Measurements from ENCODE around the gene CRTAP.
"Not testable (repeated sequence)": the region's sequence is repeated elsewhere in the genome, so short reads cannot be mapped to it uniquely, and the experiment has no call there.

Gene CRTAP

DNA sequence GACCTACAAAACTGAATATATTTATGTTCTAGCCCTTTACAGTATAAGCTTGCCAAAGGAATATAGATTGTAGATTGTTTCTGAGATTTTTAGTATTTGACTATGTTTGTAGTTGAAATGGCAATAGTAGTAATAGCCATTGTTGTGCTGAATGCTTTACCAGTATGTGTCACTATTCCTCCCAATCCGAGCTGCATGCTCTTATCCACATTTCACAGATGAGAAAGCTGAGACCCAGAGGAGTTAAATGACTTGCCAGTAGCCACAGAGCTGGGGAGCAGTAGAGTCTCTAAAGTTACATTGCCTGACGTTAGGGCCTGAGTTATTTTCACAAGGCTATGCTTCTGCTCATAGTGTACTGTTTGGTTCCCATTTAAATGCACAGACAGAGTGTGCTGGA, 13.6 kb upstream of the CRTAP start:
- no peak for DNase-seq

DNA sequence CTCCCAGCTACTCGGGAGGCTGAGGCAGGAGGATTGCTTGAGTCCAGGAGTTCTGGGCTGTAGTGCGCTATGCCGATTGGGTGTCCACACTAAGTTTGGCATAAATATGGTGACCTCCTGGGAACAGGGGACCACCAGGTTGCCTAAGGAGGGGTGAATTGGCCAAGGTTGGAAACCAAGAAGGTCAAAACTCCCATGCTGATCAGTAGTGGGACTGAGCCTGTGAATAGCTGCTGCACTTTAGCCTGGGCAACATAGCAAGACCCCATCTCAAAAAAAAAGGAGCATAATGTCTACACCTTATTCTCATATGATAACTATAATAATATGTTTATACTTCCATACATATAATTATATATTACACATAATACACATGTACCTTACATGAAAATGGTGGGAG, 10.8 kb upstream of the CRTAP start:
- no peak for DNase-seq

DNA sequence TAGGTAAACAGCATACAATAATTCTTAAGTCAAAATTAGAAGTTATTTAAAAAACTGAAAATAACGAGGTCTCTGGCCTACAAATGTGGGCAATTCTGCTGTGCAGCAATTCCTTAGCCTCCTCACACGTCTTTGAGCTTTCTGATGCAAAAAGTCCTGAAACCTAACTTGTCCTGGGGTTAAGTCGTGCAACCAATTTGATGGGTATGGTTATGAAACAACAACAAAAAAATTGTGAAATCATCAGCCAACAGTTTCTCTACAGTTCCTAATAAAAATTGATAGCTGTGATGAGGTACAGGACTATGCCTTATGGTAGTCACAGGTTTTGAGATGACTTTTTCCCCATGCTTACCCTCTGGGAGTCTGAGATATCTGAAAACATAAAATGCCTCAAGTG, 10.3 kb upstream of the CRTAP start:
- no peak for DNase-seq

DNA sequence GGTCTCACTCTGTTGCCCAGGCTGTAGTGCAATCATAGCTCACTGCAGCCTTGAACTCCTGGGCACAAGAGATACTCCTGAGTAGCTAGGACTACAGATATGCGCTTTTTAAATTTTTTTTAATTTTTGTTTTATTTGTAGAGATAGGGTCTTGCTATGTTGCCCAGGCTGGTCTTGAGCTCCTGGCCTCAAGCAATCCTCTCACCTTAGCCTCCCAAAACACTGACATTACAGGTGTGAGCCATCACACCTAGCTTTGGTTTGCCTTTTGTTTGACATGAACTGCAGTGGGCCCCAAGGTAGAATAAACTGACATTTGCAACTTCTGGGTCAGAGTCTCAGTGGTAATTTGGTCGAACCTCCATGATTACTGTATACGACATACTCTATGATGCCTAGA, 9.0 kb upstream of the CRTAP start:
- no peak for DNase-seq

DNA sequence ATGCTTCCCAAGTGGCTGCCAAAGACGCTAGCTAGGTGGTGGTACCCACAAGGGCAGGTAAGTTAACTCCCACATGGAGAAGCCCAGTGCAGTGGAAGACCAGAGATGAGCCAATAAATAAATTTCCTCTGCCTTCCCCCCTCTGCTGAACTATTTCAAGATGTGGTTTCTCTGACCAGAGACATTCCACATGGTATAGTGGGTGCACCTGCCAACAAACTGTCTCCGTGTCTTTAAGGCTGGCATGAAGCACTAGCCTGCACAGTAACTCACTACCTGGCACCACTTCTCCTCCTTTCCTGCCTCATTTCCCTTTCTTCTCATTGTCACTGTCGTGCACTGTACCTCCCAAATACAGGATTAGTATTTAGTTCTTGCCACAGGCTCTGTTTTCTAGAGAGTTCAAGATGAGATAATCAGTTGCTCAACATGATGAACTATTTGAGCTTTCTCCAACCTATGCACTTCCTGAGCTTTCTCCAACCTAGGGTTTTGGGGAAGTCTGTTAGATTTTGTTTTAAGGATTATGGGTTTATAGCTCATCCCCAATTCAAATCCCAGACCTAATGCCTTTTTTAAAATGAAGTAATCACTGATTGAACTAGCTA, 8.4 kb upstream of the CRTAP start:
- no peak for DNase-seq

DNA sequence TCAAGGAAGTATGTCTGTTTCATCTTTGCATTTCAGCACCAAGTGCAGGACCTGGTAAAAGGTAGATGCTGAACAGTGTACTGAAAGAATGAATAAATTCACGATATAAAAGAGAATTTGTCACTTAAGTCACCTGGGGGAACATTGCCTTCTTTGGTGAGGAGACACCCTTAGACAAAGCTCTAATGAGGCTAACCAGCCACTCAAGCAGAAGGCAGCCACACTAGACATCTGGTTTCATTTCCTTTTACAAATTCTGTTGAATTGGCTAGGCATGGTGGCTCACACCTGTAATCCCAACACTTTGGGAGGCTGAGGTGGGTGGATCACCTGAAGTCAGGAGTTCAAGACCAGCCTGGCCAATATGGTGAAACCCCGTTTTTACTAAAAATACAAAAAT, 7.0 kb upstream of the CRTAP start:
- DNase-seq, result not testable (repeated sequence)

DNA sequence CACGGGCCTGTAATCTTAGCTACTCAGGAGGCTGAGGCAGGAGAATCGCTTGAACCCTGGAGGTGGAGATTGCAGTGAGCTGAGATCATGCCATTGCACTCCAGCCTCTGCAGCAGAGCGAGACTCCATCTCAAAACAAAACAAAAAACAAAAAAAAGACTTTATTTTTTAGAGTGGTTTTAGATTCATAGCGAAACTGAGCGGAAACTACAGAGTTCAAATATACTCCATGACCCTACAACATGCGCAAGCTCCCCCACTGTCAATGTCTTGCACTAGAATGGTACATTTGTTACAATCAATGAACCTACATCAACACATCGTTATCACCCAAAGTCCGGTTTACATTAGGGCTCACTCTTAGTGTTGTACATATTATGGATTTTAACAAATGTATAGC, 2.2 kb upstream of the CRTAP start:
- no peak for DNase-seq

DNA sequence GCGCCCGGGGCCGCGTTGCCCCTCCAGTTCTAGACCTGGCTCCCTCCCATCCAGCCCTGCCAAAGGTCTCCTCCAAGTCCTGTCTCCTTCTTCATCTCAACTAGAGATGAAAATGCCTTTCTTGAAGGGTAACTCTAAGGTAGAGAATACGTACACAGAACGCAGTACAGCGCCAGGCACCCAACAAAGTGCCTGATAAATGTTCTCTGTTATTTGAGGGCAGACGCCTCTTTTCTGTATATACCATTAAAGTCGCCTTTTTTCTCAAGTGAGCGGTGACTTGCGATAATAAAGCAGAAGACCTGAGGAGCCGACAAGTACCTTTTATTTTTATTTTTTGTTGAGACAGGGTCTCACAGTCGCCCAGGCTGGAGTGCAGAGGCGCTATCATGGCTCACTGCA, 809 bp downstream of the CRTAP start:
- DNase-seq, result no peak

DNA sequence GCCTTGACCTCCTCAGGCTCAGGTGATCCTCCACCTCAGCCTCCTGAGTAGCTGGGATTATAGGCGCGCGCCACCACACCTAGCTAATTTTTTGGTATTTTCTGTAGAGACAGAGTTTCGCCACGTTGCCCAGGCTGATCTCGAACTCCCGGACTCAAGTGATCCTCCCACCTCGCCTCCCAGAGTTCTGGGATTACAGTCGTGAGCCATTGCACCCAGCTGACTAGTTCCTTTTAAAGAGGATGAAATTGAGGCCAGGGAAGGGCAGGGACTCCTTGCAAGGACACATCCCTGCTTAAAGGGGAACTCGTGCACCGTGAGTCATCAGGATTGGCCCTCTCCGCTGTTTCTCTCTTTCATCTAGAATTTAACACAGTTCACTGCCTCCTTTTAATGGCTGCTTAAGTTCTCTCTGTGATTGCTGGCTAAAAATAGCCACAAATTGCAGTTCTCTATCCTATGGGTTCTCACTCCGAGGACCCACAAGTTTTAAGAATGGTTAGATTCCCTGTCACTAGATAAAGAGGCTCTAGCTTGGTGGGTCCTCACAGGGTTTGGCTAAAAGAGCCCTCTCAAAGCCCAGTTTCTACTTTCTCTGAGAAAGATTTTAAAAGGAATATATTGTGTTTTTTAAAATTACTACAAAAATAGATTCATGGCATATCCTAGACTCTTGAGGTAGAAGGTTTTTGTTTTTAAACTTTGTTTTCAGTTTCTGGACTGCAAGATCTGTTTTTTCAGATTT, 1.4 kb downstream of the CRTAP start:
- no peak for DNase-seq

DNA sequence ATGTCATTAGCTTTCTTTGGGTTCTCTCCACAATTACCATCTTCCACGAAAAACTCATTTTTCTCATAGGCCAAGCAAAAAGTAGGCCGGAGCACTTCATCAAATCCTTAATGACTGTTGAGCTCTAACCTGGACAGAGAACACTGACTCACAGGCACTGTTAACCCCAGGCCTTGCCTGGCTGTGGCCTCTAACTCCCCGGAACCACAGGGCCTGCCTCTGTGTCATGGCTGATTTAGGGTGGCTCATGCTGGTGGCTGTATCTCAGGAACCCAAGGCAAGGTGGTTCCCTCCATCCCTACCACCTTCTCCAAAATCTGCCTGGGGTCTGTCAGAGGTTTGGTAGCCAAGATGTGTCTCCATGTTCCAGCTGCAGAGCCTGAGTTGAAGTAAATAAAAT, 3.6 kb downstream of the CRTAP start:
- DNase-seq, result no peak

DNA sequence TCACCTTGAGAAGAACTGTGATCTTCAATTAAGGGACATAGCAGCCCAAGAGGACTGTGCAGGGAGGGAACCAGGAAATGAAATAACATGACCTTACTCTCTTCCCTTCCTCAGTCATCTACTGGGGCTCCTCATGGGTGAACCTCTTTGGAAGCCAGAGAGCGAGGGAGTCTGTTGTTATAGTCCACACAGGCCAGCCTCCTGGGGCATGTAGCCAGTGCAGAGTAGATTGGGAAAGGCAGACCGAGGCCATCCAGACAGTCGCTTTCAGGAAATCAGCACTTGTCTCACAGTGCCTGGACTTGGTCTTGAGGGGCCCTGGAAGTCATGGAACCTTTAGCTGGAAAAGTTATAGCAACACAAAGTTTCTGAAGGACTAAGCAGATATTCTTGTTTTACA, 6.1 kb downstream of the CRTAP start:
- no peak for DNase-seq

DNA sequence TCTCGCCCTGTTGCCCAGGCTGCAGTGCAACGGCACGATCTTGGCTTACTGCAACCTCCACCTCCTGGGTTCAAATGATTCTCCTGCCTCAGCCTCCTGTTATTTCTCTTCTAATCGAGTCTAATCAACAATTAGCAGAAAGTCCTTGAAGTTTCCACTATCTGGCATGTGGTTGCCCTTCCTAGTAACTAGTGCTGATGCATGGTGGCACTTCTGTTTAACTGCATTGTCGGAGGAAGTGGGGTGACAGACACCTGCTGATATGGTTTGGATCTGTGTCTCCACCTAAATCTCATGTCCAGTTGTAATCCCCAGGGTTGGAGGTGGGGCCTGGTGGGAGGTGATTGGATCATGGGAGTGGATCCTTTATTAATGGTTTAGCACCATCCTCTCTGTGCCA, 9.2 kb downstream of the CRTAP start:
- DNase-seq, result no peak

DNA sequence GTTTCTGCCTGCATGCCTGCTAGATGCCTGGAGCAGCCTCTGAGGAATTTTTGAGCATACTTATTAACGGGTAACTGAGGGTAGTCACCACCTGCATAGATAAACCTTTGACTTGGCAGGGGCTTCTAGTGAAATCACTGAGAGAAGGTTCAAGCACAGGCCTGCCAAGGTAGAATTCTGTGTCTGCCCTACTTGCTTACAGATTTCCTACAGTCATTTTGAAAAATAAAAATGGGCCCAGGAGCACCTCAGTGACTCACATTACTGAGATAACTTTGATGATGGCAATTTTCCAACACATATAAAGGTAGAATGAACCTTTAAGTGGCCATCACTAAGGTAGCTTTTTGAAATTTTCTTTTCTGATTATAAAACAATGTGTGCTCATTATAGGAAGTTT, 10.8 kb downstream of the CRTAP start:
- DNase-seq, result no peak

DNA sequence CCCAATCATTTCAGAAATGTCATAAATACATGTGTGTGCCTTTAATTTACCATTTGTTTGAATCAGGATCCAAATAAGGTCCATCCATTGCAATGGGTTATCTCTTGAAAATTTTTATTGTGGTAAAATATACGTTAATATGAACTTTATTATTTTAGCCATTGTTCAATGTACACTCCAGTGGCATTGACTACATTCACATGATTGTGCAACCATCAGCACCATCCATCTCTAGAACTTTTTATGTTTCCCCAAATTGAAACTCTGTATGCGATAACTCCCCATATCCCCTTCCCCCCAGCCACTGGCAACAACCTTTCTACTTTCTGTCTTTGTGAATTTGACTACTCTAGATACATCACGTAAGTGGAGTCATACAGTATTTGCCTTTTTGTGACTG, 12.0 kb downstream of the CRTAP start:
- no peak for DNase-seq

DNA sequence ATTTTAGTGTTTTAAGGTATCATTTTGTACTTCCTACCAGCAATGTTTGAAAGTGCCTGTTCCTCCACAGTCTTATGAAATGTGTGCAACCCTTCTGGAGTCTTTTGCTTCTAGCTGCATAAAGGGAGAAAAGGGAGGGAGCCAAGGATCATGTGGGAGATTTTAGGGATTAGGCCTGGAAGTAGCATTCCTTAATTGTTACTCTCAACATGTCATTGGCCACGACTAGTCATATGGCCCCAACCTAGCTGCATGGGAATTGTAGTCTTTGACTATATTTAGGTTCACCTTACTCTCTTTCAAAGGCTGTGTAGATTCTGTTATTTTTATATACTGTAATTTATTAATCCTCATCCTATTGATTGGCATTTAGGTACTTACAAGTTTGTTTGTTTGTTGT, 14.9 kb downstream of the CRTAP start:
- DNase-seq, result no peak

DNA sequence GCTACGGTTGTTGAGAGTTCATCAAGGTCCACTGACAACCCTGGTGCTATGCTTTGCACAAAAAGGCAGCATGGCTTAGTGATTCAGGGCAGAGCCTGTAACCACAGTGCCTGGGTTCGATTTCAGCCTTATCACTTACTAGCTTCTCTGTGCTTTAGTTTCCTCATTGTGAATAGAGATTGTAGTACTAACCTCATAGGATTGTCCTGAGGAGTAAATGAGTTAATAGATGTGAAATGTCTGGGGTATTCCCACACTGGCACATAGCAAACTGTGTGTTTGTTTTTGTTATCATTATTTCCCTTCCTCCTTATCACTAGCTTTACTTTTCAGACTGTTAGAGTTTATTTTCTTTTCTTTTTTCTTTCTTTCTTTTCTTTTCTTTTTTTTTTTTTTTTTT, 16.3 kb downstream of the CRTAP start:
- DNase-seq, result no peak

DNA sequence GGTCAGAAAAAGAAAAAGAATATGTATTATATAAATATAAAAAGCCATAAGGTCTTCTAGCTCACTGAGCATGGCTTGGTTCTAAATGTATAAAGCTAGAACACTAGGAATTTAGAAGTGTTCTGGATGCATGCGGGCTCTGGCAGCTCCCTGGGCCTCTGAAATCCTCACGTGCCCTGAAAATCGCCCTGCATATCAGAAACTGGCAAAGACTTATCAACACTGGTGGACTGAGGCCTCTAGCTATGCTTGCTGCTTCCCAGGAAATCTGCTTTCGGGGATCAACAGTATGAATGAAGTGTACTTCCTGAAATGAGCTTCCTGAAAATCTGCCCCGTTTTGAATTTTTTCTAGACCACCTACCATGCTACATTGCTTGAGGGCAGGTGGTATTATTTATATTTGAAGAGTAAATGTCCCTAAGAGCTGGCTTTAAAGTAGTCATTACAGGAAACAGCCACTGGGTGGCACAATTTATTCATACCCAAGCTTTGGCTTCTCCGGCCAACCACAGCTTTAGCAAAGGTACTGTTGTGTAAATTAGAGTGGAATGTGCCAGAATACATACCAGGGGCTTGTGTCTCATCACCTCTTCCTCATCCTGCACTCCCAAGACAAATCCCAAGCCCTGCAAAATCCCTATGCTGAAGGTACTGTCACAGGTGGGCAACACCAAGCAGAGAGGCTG, 17.7 kb downstream of the CRTAP start:
- peak; percentile 53 for DNase-seq

DNA sequence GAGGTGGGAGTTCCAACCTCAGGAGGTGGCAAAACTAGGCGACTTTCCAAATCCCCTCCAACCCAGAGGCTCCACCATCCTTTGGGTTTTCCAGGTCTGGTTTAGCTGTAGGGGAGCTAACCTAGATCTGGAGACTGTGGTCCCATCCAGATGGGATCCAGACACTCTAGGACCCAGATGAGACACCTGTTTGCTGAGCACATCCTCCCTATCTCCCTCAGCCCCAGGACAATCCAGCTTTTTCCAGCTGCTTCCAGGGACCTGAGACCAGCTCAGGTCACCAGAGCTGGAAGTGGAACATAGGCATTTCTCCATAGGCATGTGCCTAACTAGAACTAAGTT, 18.2 kb downstream of the CRTAP start:
- no peak for DNase-seq

DNA sequence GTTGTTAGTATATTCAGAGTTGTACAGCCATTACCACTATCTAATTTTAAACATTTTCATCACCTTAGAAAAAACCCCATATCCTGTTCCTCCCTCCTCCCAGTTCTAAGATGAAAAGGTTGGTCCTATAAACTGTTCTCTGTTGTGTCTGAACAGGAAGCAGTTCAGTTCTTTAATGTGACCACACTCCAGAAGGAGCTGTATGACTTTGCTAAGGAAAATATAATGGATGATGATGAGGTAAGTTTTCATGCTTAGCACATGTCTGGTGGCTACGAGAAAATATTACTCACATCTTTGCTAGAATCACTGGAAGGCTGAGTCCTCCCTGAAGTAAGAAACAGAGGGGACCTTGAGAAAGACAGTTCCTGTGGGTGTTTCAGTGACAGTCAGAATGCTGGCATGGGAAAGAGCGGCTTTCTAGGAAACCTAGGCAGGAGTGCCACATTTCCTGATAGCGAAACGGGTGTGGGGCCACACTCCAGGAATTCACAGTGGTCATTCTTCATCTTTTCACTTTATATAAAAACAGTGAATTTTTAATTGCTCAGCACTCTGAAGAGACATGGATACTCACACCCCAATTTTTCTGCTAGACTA, 20.3 kb downstream of the CRTAP start:
- no peak for DNase-seq

DNA sequence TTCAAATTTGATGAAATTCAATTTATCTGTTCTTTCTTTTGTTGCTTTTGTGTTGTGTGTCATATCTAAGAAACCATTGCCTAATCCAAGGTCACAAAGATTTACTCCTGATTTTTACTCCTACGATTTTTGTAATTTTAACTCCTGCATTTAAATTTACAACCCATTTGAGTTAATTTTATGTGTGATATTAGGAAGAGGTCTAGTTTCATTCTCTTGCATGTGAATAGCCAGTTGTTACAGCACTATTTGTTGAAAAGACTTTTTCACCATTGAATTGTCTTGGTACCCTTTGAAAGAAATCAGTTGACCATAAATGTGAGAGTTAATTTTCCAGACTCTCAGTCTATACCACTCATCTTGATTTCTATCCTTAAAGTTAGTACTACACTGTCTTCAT, 23.9 kb downstream of the CRTAP start:
- DNase-seq, result no peak

DNA sequence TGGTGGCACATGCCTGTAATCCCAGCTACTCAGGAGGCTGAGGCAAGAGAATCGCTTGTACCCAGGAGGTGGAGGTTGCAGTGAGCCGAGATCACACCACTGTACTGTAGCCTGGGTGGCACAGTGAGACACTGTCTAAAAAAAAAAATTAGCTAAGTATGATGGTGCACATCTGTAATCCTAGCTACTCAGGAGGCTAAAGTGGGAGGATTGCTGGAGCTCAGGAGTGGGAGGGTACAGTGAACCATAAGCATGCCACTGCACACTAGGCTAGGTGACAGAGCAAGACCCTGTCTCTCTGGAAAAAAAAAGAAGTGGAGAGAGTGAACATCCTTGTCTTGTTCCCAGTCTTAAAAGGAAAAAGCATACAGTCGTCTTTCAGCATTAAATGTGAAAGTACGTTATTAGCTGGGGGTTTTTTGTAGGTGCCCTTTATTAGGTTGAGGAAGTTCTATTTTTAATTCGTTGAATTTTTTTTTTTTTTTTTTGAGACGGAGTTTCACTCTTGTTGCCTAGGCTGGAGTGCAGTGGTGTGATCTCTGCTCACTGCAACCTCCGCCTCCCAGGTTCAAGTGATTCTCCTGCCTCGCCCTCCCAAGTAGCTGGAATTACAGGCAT, 25.3 kb downstream of the CRTAP start:
- not testable (repeated sequence) for DNase-seq

DNA sequence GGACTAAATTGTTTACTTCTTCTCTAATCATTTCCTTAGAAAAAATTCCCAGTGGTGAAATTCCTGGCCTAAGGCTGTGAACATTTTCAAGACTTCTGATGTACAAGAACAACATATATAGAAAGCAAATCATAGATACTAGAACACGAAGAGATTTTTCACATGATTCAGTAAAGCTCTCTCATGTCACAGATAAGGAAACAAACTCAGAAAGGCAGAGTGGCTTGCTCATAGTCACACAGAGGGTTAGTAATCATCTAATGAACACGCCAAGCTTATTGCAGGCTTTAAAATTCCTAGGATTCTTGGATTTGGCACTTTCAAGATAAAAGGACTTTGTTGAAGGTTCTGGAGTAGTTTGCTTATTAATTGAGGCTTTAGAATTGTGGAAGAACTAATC, 26.2 kb downstream of the CRTAP start:
- DNase-seq, result no peak

DNA sequence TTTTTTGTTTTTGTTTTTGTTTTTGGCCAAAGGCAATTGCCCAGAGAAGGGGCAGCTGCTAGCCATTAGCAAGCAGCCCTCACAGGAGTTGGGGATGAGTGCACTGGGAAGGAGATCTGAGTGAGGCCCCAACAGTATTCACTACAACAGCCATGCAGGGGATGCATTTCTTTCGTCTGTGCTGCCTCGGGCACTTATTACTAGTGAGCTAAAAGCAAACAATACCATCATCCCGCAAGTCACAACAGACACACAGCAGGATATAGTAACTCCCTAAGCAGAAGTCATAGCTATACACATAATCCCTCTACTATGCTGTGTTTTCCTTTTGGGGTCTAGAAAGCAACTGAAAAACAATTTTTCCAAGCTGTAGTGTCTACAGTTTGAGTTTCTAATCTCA, 27.2 kb downstream of the CRTAP start:
- DNase-seq, result no peak

DNA sequence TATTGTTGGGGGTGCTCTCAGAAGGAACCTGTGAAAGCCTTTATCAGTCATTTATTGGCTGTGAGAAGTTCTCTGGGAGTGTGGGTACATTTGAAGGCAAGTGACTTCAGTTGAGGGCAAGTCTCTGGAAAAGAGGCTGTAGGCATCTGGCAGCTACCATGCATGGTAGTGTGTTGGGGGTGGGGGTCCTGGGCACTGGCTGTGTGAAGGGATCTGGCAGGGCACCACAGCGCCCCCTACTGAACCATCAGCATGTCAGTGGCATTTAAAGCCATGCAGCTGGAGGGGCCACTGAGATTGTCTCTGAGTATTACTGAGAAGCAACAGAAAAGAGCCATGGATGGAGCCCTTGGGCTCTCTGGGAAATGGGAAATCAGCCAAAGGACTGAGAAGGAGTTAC, 30.6 kb downstream of the CRTAP start:
- peak; percentile 12 for DNase-seq
